NT2/D1 (cell line): ENCODE measurements around the gene OR51B2.
"Not testable (repeated sequence)": the region's sequence is repeated elsewhere in the genome, so short reads cannot be mapped to it uniquely, and the experiment has no call there.

Experiments
- DNase-seq: peaks from one replicate; pipeline ENCODE4 v3.0.0-alpha.2; 2011; ENCODE audit warnings: low read depth, low spot score
- H3K27me3 ChIP-seq: 2 replicates; pipeline ENCODE4 v1.6.0; 2011; ENCODE audit warnings: mild to moderate bottlenecking; ENCODE audit not compliant: insufficient read length, insufficient read depth
- H3K36me3 ChIP-seq: 2 replicates; pipeline ENCODE4 v1.6.1; 2011; ENCODE audit warnings: mild to moderate bottlenecking, low read length, mixed read lengths; ENCODE audit not compliant: insufficient read depth, insufficient read length
- H3K4me1 ChIP-seq: 2 replicates; pipeline ENCODE4 v1.5.1; 2011; ENCODE audit not compliant: insufficient read depth, insufficient read length
- H3K4me3 ChIP-seq: 2 replicates; pipeline ENCODE4 v1.5.1; 2011; ENCODE audit warnings: low read depth; ENCODE audit not compliant: insufficient read length
- H3K9ac ChIP-seq: 2 replicates; pipeline ENCODE4 v1.6.0; 2011; ENCODE audit warnings: low read depth; ENCODE audit not compliant: insufficient read length
- H3K9me3 ChIP-seq: 2 replicates; pipeline ENCODE4 v1.5.1; 2011; ENCODE audit warnings: mild to moderate bottlenecking, low read length; ENCODE audit not compliant: insufficient read depth
- SUZ12 ChIP-seq: IDR thresholded peaks from 2 replicates; pipeline ENCODE4 v1.6.1; 2011; ENCODE audit not compliant: insufficient read length, insufficient read depth; ENCODE audit errors: extremely low read depth
- YY1 ChIP-seq: IDR thresholded peaks from 2 replicates; pipeline ENCODE4 v1.6.1; 2011; ENCODE audit not compliant: insufficient read length, insufficient read depth
- ZNF274 ChIP-seq: IDR thresholded peaks from 2 replicates; pipeline ENCODE4 v1.6.1; 2011; ENCODE audit warnings: mild to moderate bottlenecking, low read depth, low read length

The OR51B2 gene

DNA sequence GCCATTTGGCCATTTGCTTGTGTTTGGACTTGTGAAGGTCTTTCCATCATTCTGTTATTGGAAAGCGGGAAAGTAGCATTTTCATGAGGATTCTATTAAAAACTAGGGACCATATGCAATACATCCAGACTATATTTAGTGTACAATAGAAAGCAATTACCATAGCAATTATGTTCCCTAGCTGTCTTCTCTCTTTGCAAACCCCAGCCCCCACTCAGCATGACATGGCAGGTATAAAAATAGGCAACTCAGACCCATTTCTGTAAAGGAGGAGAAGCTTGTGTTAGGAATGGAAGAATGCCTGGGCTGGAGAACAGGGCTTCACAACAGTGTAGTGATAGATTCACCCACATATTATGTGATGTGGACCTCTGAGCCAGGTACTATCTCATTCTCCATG is 39.6 kb upstream of the OR51B2 start:
- H3K4me1 ChIP-seq: no peaks in the 10 kb centered on the region
- H3K36me3 ChIP-seq: no peaks in the 10 kb centered on the region
- H3K4me3 ChIP-seq: no peak overlapping the region
- TF ChIP-seq YY1: no peak
- no peak for TF ChIP-seq SUZ12
- TF ChIP-seq ZNF274: no peak
- H3K27me3 ChIP-seq: no peaks in the 10 kb centered on the region
- no peak overlapping the region for H3K9ac ChIP-seq
- no peaks in the 10 kb centered on the region for H3K9me3 ChIP-seq
- DNase-seq: no peak

DNA sequence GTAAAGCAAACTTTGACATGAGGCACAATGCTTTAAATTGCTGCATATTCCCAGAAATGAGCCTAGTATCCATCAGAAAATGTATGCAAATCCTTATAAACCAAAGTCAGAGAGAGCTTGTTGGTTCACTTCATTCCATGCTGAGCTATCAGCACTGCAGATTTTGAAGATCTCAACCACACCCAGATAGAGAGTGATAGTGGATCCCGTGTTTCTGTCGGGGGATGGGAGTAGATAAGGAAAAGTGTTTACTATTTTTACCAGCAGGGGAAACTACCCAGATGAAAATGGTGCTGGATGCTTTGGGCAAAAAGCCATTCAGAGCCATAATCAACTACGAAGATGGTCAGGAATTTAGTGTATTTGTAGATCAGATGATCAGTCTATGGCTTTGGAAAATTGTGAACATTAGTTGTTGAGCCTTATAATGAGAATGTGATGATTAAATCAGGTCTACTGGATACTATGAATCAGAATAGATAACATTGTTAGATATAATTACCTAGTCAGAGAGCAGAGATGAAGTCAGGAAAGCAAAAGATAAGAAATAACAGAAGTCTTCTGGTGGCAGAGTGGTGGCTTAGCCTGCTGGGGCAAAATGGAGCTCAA is 38.0 kb upstream of the OR51B2 start:
- H3K4me1 ChIP-seq: no peaks in the 10 kb centered on the region
- H3K4me3 ChIP-seq: no peak overlapping the region
- no peaks in the 10 kb centered on the region for H3K36me3 ChIP-seq
- no peak overlapping the region for H3K9ac ChIP-seq
- H3K9me3 ChIP-seq: no peaks in the 10 kb centered on the region
- H3K27me3 ChIP-seq: no peaks in the 10 kb centered on the region
- TF ChIP-seq SUZ12 (no peak), YY1 (no peak), ZNF274 (no peak)
- DNase-seq: no peak

DNA sequence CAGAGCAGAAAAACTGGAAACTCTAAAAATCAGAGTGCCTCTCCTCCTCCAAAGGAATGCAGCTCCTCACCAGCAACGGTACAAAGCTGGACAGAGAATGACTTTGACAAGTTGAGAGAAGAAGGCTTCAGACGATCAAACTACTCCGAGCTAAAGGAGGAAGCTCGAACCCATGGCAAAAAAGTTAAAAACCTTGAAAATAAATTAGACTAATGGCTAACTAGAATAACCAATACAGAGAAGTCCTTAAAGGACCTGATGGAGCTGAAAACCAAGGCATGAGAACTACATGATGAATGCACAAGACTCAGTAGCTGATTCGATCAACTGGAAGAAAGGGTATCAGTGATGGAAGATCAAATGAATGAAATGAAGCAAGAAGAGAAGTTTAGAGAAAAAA is 31.9 kb upstream of the OR51B2 start:
- not testable (repeated sequence) for H3K9ac ChIP-seq, H3K4me3 ChIP-seq, H3K36me3 ChIP-seq, H3K4me1 ChIP-seq, H3K9me3 ChIP-seq, DNase-seq, H3K27me3 ChIP-seq

GRCh38 chr11:5351208-5351607 is 27.1 kb upstream of the OR51B2 start, which contains the start of gene OR51B6:
OR51B6 (plus strand) TSS chr11:5351508; CDS start chr11:5351508, 0 bp downstream.
- no peak for TF ChIP-seq ZNF274
- TF ChIP-seq SUZ12: no peak
- no peak for TF ChIP-seq YY1
- Histone ChIP-seq H3K4me1 (no peaks in the 10 kb centered on the region), H3K4me3 (no peak within 1 kb of the TSS), H3K9ac (no peak within 1 kb of the TSS), H3K36me3 (no peaks in the 10 kb centered on the region), H3K9me3 (no peaks in the 10 kb centered on the region), H3K27me3 (no peaks in the 10 kb centered on the region)
- DNase-seq: no peak

GRCh38 chr11:5349550-5349949 is 25.5 kb upstream of the OR51B2 start:
- Histone ChIP-seq H3K4me1 (no peaks in the 10 kb centered on the region), H3K36me3 (no peaks in the 10 kb centered on the region), H3K4me3 (no peak overlapping the region), H3K9ac (no peak overlapping the region), H3K27me3 (no peaks in the 10 kb centered on the region), H3K9me3 (no peaks in the 10 kb centered on the region)
- TF ChIP-seq SUZ12: no peak
- TF ChIP-seq ZNF274: no peak
- TF ChIP-seq YY1: no peak
- DNase-seq: no peak

GRCh38 chr11:5348551-5349194 is 24.6 kb upstream of the OR51B2 start:
- Histone ChIP-seq H3K9me3 (no peaks in the 10 kb centered on the region), H3K9ac (no peak overlapping the region), H3K4me3 (no peak overlapping the region), H3K27me3 (no peaks in the 10 kb centered on the region), H3K36me3 (no peaks in the 10 kb centered on the region), H3K4me1 (no peaks in the 10 kb centered on the region)
- TF ChIP-seq ZNF274 (no peak), YY1 (no peak), SUZ12 (no peak)
- DNase-seq: no peak

DNA sequence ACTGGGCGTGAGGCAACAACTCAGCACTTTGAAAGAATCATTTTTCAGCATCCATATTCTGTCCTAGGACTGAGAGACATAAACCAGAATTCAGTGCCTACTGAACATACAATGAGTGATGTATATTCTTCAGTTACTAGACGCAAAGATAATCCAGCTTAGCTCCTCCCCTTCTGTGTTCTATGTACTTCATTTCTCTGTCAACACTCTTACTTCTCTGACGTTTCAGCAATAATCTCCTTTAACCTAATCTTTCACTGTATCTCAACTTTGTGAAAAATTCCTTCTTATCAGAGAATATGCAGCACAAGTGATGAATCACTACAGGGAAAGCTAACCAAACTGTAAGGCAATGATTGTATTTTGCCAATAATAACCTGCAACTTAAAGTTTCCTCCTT is 21.7 kb upstream of the OR51B2 start:
- Histone ChIP-seq H3K4me3 (no peak overlapping the region), H3K9ac (no peak overlapping the region), H3K27me3 (no peaks in the 10 kb centered on the region), H3K4me1 (no peaks in the 10 kb centered on the region), H3K9me3 (no peaks in the 10 kb centered on the region), H3K36me3 (no peaks in the 10 kb centered on the region)
- DNase-seq: no peak
- TF ChIP-seq SUZ12 (no peak), ZNF274 (no peak), YY1 (no peak)
